GM10266 (cell line): ENCODE results near the gene NPAS3.

Experiments
- DNase-seq: peaks from one replicate; pipeline ENCODE4 v3.0.0; 2012; ENCODE audit errors: extremely low spot score
- CTCF ChIP-seq: IDR thresholded peaks from 2 replicates; pipeline ENCODE4 v1.5.1; 2012; ENCODE audit warnings: mild to moderate bottlenecking, low read depth; ENCODE audit not compliant: control insufficient read depth, insufficient read depth; ENCODE audit errors: missing control alignments

Gene NPAS3

GRCh38 chr14:33705490-33705889, 766.8 kb downstream of the NPAS3 start:
- no peak for TF ChIP-seq CTCF
- DNase-seq, result no peak

GRCh38 chr14:33707716-33708115, 769.0 kb downstream of the NPAS3 start:
- no peak for TF ChIP-seq CTCF
- no peak for DNase-seq

GRCh38 chr14:33709283-33709682, 770.6 kb downstream of the NPAS3 start:
- TF ChIP-seq CTCF, result no peak
- DNase-seq, result no peak

GRCh38 chr14:33709711-33710110, 771.0 kb downstream of the NPAS3 start:
- TF ChIP-seq CTCF, result no peak
- no peak for DNase-seq

- no peak for TF ChIP-seq CTCF
- DNase-seq, result no peak
Measured at GRCh38 chr14:33710273-33710672, 771.6 kb downstream of the NPAS3 start.

- no peak for DNase-seq
- no peak for TF ChIP-seq CTCF
Measured at GRCh38 chr14:33711194-33711593, 772.5 kb downstream of the NPAS3 start.

- TF ChIP-seq CTCF, result no peak
- no peak for DNase-seq
Measured at GRCh38 chr14:33711811-33712216, 773.1 kb downstream of the NPAS3 start.
